ENCODE measurements around the gene GNB5.

Gene GNB5

DNA sequence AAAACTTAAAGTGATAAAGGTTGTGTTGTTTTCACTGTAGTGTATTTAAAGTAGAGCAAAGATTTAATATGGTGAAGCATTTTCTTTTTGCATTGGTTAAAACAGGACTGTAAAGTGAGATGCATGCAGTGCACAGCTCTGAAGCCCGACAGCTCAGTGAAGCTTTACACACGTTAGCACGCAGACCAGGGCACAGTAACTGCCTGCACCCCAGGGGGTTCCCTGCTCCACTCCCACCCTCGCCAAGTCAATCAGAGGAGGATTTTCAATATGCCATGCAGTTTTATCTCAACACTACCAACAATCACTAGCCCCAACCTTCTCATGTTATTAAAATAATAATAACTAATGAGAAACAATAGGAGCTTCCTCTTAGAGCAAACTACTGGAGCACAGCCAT is 50.5 kb downstream of the GNB5 start:
- ATAC-seq = no peak
- TF ChIP-seq TCF4 (CRISPR knock-in tag; IDR thresholded peaks at IDR 0.05; ENCODE audit: borderline replicate concordance) (no peak), RARB (CRISPR knock-in tag; IDR thresholded peaks at IDR 0.05) (no peak), BACH2 (CRISPR knock-in tag; IDR thresholded peaks at IDR 0.05; ENCODE audit: borderline replicate concordance) (no peak), SNAI2 (CRISPR knock-in tag; IDR thresholded peaks at IDR 0.05) (no peak), CSDC2 (CRISPR knock-in tag; IDR thresholded peaks at IDR 0.05) (no peak), ZNF565 (CRISPR knock-in tag; conservative IDR thresholded peaks at IDR 0.05; ENCODE audit: low read depth) (no peak), ZC3H10 (CRISPR knock-in tag; IDR thresholded peaks at IDR 0.05) (no peak), ZFP30 (CRISPR knock-in tag; IDR thresholded peaks at IDR 0.05) (no peak), TOX (CRISPR knock-in tag; IDR thresholded peaks at IDR 0.05; ENCODE audit: borderline replicate concordance) (no peak)
- TF ChIP-seq, protein P1, sequence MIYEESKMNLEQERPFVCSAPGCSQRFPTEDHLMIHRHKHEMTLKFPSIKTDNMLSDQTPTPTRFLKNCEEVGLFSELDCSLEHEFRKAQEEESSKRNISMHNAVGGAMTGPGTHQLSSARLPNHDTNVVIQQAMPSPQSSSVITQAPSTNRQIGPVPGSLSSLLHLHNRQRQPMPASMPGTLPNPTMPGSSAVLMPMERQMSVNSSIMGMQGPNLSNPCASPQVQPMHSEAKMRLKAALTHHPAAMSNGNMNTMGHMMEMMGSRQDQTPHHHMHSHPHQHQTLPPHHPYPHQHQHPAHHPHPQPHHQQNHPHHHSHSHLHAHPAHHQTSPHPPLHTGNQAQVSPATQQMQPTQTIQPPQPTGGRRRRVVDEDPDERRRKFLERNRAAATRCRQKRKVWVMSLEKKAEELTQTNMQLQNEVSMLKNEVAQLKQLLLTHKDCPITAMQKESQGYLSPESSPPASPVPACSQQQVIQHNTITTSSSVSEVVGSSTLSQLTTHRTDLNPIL (CRISPR knock-in tag; IDR thresholded peaks at IDR 0.05; ENCODE audit: low read depth) = no peak
- TF ChIP-seq, protein P2, sequence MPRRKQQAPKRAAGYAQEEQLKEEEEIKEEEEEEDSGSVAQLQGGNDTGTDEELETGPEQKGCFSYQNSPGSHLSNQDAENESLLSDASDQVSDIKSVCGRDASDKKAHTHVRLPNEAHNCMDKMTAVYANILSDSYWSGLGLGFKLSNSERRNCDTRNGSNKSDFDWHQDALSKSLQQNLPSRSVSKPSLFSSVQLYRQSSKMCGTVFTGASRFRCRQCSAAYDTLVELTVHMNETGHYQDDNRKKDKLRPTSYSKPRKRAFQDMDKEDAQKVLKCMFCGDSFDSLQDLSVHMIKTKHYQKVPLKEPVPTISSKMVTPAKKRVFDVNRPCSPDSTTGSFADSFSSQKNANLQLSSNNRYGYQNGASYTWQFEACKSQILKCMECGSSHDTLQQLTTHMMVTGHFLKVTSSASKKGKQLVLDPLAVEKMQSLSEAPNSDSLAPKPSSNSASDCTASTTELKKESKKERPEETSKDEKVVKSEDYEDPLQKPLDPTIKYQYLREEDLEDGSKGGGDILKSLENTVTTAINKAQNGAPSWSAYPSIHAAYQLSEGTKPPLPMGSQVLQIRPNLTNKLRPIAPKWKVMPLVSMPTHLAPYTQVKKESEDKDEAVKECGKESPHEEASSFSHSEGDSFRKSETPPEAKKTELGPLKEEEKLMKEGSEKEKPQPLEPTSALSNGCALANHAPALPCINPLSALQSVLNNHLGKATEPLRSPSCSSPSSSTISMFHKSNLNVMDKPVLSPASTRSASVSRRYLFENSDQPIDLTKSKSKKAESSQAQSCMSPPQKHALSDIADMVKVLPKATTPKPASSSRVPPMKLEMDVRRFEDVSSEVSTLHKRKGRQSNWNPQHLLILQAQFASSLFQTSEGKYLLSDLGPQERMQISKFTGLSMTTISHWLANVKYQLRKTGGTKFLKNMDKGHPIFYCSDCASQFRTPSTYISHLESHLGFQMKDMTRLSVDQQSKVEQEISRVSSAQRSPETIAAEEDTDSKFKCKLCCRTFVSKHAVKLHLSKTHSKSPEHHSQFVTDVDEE (CRISPR knock-in tag; IDR thresholded peaks at IDR 0.05) = no peak
- TF ChIP-seq, protein P3, sequence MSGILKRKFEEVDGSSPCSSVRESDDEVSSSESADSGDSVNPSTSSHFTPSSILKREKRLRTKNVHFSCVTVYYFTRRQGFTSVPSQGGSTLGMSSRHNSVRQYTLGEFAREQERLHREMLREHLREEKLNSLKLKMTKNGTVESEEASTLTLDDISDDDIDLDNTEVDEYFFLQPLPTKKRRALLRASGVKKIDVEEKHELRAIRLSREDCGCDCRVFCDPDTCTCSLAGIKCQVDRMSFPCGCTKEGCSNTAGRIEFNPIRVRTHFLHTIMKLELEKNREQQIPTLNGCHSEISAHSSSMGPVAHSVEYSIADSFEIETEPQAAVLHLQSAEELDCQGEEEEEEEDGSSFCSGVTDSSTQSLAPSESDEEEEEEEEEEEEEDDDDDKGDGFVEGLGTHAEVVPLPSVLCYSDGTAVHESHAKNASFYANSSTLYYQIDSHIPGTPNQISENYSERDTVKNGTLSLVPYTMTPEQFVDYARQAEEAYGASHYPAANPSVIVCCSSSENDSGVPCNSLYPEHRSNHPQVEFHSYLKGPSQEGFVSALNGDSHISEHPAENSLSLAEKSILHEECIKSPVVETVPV (CRISPR knock-in tag; IDR thresholded peaks at IDR 0.05) = no peak
- TF ChIP-seq, protein P4, sequence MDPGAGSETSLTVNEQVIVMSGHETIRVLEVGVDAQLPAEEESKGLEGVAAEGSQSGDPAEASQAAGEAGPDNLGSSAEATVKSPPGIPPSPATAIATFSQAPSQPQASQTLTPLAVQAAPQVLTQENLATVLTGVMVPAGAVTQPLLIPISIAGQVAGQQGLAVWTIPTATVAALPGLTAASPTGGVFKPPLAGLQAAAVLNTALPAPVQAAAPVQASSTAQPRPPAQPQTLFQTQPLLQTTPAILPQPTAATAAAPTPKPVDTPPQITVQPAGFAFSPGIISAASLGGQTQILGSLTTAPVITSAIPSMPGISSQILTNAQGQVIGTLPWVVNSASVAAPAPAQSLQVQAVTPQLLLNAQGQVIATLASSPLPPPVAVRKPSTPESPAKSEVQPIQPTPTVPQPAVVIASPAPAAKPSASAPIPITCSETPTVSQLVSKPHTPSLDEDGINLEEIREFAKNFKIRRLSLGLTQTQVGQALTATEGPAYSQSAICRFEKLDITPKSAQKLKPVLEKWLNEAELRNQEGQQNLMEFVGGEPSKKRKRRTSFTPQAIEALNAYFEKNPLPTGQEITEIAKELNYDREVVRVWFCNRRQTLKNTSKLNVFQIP (CRISPR knock-in tag; IDR thresholded peaks at IDR 0.05; ENCODE audit: borderline replicate concordance, low read depth) = no peak

- TF ChIP-seq ZNF8 (CRISPR knock-in tag; IDR thresholded peaks at IDR 0.05) (no peak), BACH2 (CRISPR knock-in tag; IDR thresholded peaks at IDR 0.05; ENCODE audit: borderline replicate concordance) (no peak), CSDC2 (CRISPR knock-in tag; IDR thresholded peaks at IDR 0.05) (no peak), ARNTL (CRISPR knock-in tag; IDR thresholded peaks at IDR 0.05; ENCODE audit: borderline replicate concordance, low read depth) (no peak), ZNF565 (CRISPR knock-in tag; conservative IDR thresholded peaks at IDR 0.05; ENCODE audit: low read depth) (no peak), ESRRG (CRISPR knock-in tag; IDR thresholded peaks at IDR 0.05) (no peak), ZFP3 (CRISPR knock-in tag; IDR thresholded peaks at IDR 0.05) (no peak), TCF4 (CRISPR knock-in tag; IDR thresholded peaks at IDR 0.05; ENCODE audit: borderline replicate concordance) (no peak), ZC3H10 (CRISPR knock-in tag; IDR thresholded peaks at IDR 0.05) (no peak)
- TF ChIP-seq, protein P2 (CRISPR knock-in tag; IDR thresholded peaks at IDR 0.05) = no peak
- ATAC-seq = peak; percentile 30
These were observed 51.4 kb downstream of the GNB5 start for GRCh38 chr15:52139599-52140462.

Data from SK-N-SH treated with all-trans-retinoic acid at 6 μM for 48 hours (cell line).